ENCODE data around the gene TMEM198. TPM values are rescaled to one million over a fixed set of nuclear protein-coding genes. Genes with fewer than 3 reads are reported as not detected.

TMEM198 gene
- total and polyA plus RNA-seq, 12 donors = 3.3 to 16.2 (median 10.2) TPM

DNA sequence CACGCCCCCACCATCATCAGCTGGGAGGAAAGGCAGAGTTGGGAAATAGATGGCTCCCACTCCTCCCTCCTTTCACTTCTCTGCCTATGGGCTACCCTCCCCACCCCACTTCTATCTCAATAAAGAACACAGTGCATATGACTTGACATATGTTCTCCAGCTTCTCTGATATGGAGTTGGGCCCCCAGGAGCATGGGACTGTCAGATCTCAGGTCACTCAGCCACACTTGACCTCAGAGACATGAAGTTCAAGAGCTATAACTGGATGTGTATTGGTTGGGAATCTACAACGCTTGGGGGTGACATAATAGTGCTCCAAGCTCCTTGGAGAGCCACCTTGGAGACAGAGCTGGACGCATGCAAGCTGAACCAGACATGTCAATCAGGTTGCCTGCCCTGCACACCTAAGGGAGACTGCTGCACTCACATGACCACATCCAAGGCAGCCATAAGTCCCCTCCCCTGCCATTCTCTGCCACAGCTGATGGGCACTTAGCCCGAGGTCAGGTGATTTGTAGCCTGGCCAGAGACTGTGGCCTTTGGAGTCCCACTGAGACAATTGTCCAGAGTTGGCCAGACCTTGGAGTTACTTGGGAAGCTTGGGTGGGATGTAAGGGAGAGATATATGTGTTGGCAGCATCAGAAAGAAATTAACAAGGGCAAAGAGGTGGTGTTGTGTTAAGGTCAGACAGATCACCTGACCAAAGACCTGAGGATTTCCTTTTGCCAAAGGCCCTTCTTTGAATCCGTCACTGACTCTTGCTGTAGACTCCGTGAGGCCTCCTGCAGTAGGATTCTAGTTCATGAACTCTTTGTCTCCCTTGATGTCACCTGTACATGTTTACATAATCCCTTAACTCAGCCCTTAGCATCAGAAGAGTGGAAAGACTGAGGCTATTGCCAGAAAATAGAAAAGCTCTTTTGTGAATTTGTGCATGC lies 32.0 kb downstream of the TMEM198 start:
- Histone ChIP-seq H3K36me3 (replicated peaks in 1 of 2) (no peaks in the 10 kb centered on the region), H3K9me3 (replicated peaks in 1 of 3) (no peaks in the 10 kb centered on the region), H3K27me3 (no peaks in the 10 kb centered on the region), H3K4me1 (replicated peaks in 1 of 2) (peaks cover 0 to 11% of the 10 kb centered on the region in 2 donors), H3K4me3 (no peak overlapping the region), H3K27ac (no peak overlapping the region)
- TF ChIP-seq, protein P1, sequence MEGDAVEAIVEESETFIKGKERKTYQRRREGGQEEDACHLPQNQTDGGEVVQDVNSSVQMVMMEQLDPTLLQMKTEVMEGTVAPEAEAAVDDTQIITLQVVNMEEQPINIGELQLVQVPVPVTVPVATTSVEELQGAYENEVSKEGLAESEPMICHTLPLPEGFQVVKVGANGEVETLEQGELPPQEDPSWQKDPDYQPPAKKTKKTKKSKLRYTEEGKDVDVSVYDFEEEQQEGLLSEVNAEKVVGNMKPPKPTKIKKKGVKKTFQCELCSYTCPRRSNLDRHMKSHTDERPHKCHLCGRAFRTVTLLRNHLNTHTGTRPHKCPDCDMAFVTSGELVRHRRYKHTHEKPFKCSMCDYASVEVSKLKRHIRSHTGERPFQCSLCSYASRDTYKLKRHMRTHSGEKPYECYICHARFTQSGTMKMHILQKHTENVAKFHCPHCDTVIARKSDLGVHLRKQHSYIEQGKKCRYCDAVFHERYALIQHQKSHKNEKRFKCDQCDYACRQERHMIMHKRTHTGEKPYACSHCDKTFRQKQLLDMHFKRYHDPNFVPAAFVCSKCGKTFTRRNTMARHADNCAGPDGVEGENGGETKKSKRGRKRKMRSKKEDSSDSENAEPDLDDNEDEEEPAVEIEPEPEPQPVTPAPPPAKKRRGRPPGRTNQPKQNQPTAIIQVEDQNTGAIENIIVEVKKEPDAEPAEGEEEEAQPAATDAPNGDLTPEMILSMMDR (IDR thresholded peaks at IDR 0.05) = no peak
- no peak for TF ChIP-seq POLR2A (IDR thresholded peaks at IDR 0.05)
- DNase-seq = no peak
- intact Hi-C loops (cut with DNase I) = no loop called here
- WGBS, 4 donors = 68 to 77% (median 72%) methylated on average over 4 to 6 of the region's 6 CpGs

DNA sequence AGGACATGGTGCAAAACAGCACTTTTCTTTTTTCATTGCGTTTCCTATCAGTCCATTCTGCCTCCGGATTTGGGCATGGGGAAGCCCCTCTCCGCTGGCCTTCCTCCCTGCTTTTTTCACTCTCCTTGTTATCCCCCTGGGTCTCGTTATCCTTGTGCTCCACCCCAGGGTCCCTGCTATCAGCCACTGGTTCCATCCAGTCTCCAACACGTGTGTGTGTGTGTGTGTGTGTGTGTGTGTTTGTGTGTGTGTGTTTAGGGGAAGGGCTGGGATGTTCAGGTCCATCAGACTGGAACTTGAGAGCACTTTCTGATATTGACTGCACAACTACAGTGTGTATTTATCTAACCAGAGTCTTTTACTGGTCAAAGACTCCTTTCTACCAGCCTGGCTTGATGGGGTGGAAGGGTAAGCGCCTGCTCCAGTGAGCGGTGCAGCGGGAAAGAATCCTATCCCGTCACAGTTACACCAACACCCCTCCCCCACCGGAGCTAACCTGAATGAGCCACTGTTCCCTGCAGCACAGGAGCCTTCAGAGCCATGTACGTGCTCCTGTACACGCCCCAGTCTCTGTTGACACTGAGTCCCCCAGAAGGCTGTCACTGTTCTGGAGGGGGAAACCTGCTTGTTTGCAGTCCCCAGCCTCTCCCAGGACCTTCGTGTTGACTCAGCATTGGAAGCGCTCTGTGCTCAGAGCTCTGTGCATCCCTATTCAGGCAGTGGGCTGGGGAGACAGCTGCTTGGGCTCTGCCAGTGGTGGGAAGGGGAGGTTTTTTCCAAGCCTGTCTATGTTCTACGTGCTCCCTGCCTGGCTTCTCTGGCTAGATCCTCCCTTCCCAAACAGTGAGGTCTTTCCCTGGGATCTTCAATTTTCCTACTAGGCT lies 32.9 kb downstream of the TMEM198 start:
- 41 to 49% (median 46%) methylated on average over 12 to 15 of the region's 15 CpGs for WGBS, 4 donors
- H3K4me3 ChIP-seq = no peak overlapping the region
- H3K27me3 ChIP-seq = no peaks in the 10 kb centered on the region

DNA sequence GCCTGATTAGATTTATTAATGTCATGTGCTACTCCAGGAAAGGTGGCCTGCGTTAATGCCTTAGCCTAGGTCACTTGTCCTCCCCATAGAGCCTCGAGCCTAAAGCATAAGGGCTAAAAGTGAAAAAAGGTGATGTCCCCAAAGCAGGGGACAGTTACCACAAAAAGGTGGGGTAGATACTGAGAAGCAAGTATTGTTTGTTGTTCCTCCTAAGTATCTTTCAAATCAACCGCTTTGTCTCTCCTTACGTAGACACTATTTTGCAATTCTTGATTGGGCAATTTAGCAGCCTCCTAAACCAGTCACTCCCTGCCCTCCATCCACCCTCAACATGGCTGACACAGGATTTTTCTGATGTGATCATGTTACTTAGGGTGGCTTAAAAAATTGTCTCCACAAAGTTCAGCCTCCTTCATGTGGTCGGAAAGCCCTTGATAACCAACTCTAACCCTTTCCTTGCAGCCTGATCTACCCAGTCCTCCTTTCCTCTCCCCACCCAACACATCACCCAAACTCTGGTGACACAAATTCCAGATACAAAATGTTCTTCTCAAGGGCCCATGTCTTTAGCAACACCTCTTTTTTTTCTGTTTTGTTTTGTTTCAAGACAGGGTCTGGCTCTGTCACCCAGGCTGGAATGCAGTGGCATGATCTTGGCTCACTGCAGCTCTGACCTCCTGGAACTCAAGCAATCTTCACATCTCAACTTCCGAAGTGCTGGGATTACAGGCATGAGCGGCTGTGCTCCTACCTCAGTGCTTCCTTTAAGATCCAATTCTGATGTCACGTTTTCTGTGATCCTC lies 35.2 kb downstream of the TMEM198 start:
- Histone ChIP-seq H3K36me3 (replicated peaks in 1 of 2) (no peaks in the 10 kb centered on the region), H3K4me3 (no peak overlapping the region), H3K9me3 (replicated peaks in 1 of 3) (no peaks in the 10 kb centered on the region), H3K4me1 (replicated peaks in 1 of 2) (no peaks in the 10 kb centered on the region), H3K27ac (peak overlapping the region in 2 of 5 donors; percentile 1 to 54), H3K27me3 (no peaks in the 10 kb centered on the region)
- intact Hi-C loops (cut with DNase I) = no loop called here
- DNase-seq = peak in 1 of 7 donors; percentile 54
- TF ChIP-seq POLR2A (IDR thresholded peaks at IDR 0.05) = no peak
- TF ChIP-seq, protein P1 (IDR thresholded peaks at IDR 0.05) = no peak
- 72 to 76% (median 75%) methylated on average over 8 of the region's 8 CpGs for WGBS, 4 donors

More for the DNA sequence above, 32.9 kb downstream of the TMEM198 start:
- Histone ChIP-seq H3K27ac (no peak overlapping the region), H3K36me3 (replicated peaks in 1 of 2) (no peaks in the 10 kb centered on the region), H3K9me3 (replicated peaks in 1 of 3) (no peaks in the 10 kb centered on the region), H3K4me1 (replicated peaks in 1 of 2) (peaks cover 0 to 7% of the 10 kb centered on the region in 2 donors)
- peak in 2 of 7 donors; percentile 41 to 54 for DNase-seq
- TF ChIP-seq POLR2A (IDR thresholded peaks at IDR 0.05) = no peak
- TF ChIP-seq, protein P1 (IDR thresholded peaks at IDR 0.05) = no peak
- intact Hi-C loops (cut with DNase I) = no loop called here
